WTC11 (cell line): Measurements from ENCODE around the gene CHDH. TPM values are rescaled to one million over a fixed set of nuclear protein-coding genes. Genes with fewer than 3 reads are reported as not detected.

Experiments used
- ATAC-seq: fragments of 200-7000 bp; cut with Tn5 transposase; 2 replicates; pipeline ENCODE4 v1.10.0; 2021; ENCODE audit warnings: mild to moderate bottlenecking, moderate library complexity
- CTCF ChIA-PET: fragments of 300-600 bp; sonication (Branson Sonifier 250); formaldehyde crosslinking; loops from one replicate; lab custom pipeline; 2021; ENCODE audit warnings: antibody characterized with exemption; lab: Charles Lee
- POLR2A ChIA-PET: fragments of 350-600 bp; sonication (Branson Sonifier 250); formaldehyde crosslinking; loops from one replicate; lab custom pipeline; 2021; ENCODE audit warnings: antibody characterized with exemption; lab: Charles Lee
- DNase-seq: peaks from one replicate; pipeline ENCODE4 v3.0.0; 2021; ENCODE audit warnings: low spot score
- H3K27ac Mint-ChIP-seq: 2 replicates; pipeline ENCODE4 v1.8.0; 2021; ENCODE audit warnings: mixed read lengths
- H3K27me3 Mint-ChIP-seq: 2 replicates; pipeline ENCODE4 v1.8.0; 2021; ENCODE audit warnings: low read depth, mild to moderate bottlenecking, moderate library complexity, mixed read lengths
- H3K36me3 Mint-ChIP-seq: 2 replicates; pipeline ENCODE4 v1.8.0; 2021; ENCODE audit warnings: mixed read lengths
- H3K4me1 Mint-ChIP-seq: 2 replicates; pipeline ENCODE4 v1.8.0; 2022; ENCODE audit warnings: mixed read lengths
- H3K4me3 Mint-ChIP-seq: 2 replicates; pipeline ENCODE4 v1.8.0; 2021; ENCODE audit warnings: mild to moderate bottlenecking, moderate library complexity, mixed read lengths
- H3K9me3 Mint-ChIP-seq: 2 replicates; pipeline ENCODE4 v1.8.0; 2021; ENCODE audit warnings: mixed read lengths
- CBFB ChIP-seq: sonication (generic); formaldehyde crosslinking; IDR thresholded peaks from 2 replicates; pipeline ENCODE4 v1.8.1; 2022; ENCODE audit warnings: mild to moderate bottlenecking, low read depth, missing genetic modification reagents
- CDX4 ChIP-seq: fragments of 250-450 bp; sonication (Bioruptor Pico); IDR thresholded peaks from 2 replicates; pipeline ENCODE4 v1.9.0; 2021; ENCODE audit warnings: moderate library complexity, mild to moderate bottlenecking, inconsistent platforms, borderline replicate concordance
- CREM ChIP-seq: sonication (generic); formaldehyde crosslinking; IDR thresholded peaks from 2 replicates; pipeline ENCODE4 v1.8.1; 2022; ENCODE audit warnings: mild to moderate bottlenecking, missing genetic modification reagents, moderate library complexity
- ETV6 ChIP-seq: sonication (generic); formaldehyde crosslinking; IDR thresholded peaks from 2 replicates; pipeline ENCODE4 v1.8.1; 2022; ENCODE audit warnings: mild to moderate bottlenecking, missing genetic modification reagents
- MXD4 ChIP-seq: fragments of 250-450 bp; sonication (Bioruptor Pico); IDR thresholded peaks from 2 replicates; pipeline ENCODE4 v1.8.0; 2021; ENCODE audit warnings: mild to moderate bottlenecking, moderate library complexity, borderline replicate concordance
- NFATC4 ChIP-seq: fragments of 250-450 bp; sonication (Bioruptor Pico); IDR thresholded peaks from 2 replicates; pipeline ENCODE4 v1.9.0; 2021; ENCODE audit warnings: mild to moderate bottlenecking
- NR2C2 ChIP-seq: sonication (generic); formaldehyde crosslinking; IDR thresholded peaks from 2 replicates; pipeline ENCODE4 v1.8.0; 2022; ENCODE audit warnings: mild to moderate bottlenecking, missing genetic modification reagents
- PRDM15 ChIP-seq: sonication (generic); formaldehyde crosslinking; IDR thresholded peaks from 2 replicates; pipeline ENCODE4 v1.8.0; 2022; ENCODE audit warnings: missing genetic modification reagents
- PREB ChIP-seq: sonication (generic); formaldehyde crosslinking; IDR thresholded peaks from 2 replicates; pipeline ENCODE4 v1.8.1; 2022; ENCODE audit warnings: mild to moderate bottlenecking, missing genetic modification reagents, moderate library complexity, borderline replicate concordance
- SMAD3 ChIP-seq: sonication (generic); formaldehyde crosslinking; IDR thresholded peaks from 2 replicates; pipeline ENCODE4 v1.8.0; 2022; ENCODE audit warnings: missing genetic modification reagents, mild to moderate bottlenecking, borderline replicate concordance
- SP1 ChIP-seq: sonication (generic); formaldehyde crosslinking; conservative IDR thresholded peaks from 2 replicates; pipeline ENCODE4 v1.8.1; 2022; ENCODE audit warnings: missing genetic modification reagents
- ZBTB21 ChIP-seq: sonication (generic); formaldehyde crosslinking; IDR thresholded peaks from 2 replicates; pipeline ENCODE4 v1.8.1; 2023; ENCODE audit warnings: mild to moderate bottlenecking, missing genetic modification reagents, borderline replicate concordance
- ZBTB43 ChIP-seq: sonication (generic); formaldehyde crosslinking; IDR thresholded peaks from 2 replicates; pipeline ENCODE4 v1.8.1; 2023; ENCODE audit warnings: mild to moderate bottlenecking, missing genetic modification reagents
- ZNF232 ChIP-seq: sonication (generic); formaldehyde crosslinking; IDR thresholded peaks from 2 replicates; pipeline ENCODE4 v1.8.0; 2022; ENCODE audit warnings: mild to moderate bottlenecking, missing genetic modification reagents
- ZNF263 ChIP-seq: sonication (generic); formaldehyde crosslinking; IDR thresholded peaks from 2 replicates; pipeline ENCODE4 v1.8.1; 2022; ENCODE audit warnings: low read depth, mild to moderate bottlenecking, moderate library complexity, missing genetic modification reagents
- ZNF281 ChIP-seq: sonication (generic); formaldehyde crosslinking; IDR thresholded peaks from 2 replicates; pipeline ENCODE4 v1.8.0; 2023; ENCODE audit warnings: mild to moderate bottlenecking, missing genetic modification reagents
- ZNF396 ChIP-seq: fragments of 250-450 bp; sonication (Bioruptor Pico); IDR thresholded peaks from 2 replicates; pipeline ENCODE4 v1.8.0; 2021; ENCODE audit warnings: mild to moderate bottlenecking, moderate library complexity, borderline replicate concordance
- total RNA-seq: library from RNA; stranded (reverse); gene quantifications from 3 replicates; pipeline ENCODE4 v1.2.3, GENCODE V29; 2021

Gene CHDH
- total RNA-seq, 1 experiment from 2014 or later: 11.7 TPM

- TF ChIP-seq ZNF281 (CRISPR knock-in tag) (no peak), NFATC4 (CRISPR knock-in tag) (no peak), CDX4 (CRISPR knock-in tag) (no peak), ZNF232 (CRISPR knock-in tag) (no peak), ZNF396 (CRISPR knock-in tag) (no peak), SMAD3 (no peak), SP1 (CRISPR knock-in tag) (no peak), ZNF263 (CRISPR knock-in tag) (no peak), NR2C2 (CRISPR knock-in tag) (no peak), CBFB (CRISPR knock-in tag) (no peak), ETV6 (no peak), CREM (no peak)
- TF ChIP-seq, all 79 proteins: peak for 0
Measured at GRCh38 chr3:53794597-53794996, 51.6 kb downstream of the CHDH start (continued).

GRCh38 chr3:53792866-53793265 is 53.4 kb downstream of the CHDH start:
- Mint-ChIP-seq H3K36me3 (no peaks in the 10 kb centered on the region), H3K9me3 (no peaks in the 10 kb centered on the region), H3K4me3 (no peak overlapping the region), H3K27ac (no peak overlapping the region), H3K4me1 (peaks cover 7% of the 10 kb centered on the region), H3K27me3 (no peaks in the 10 kb centered on the region)
- no peak for DNase-seq
- no peak for ATAC-seq
- CTCF ChIA-PET: no interaction called here
- TF ChIP-seq NR2C2 (CRISPR knock-in tag) (no peak), MXD4 (CRISPR knock-in tag) (no peak), PREB (CRISPR knock-in tag) (no peak), ZBTB43 (CRISPR knock-in tag) (no peak)
- POLR2A ChIA-PET: no interaction called here

- ATAC-seq (no peak), DNase-seq (no peak)
- ChIA-PET POLR2A (no interaction called here), CTCF (no interaction called here)
- no peaks in the 10 kb centered on the region for H3K36me3 Mint-ChIP-seq
- TF ChIP-seq PRDM15 (CRISPR knock-in tag) (peak; percentile 60), ZBTB21 (CRISPR knock-in tag) (no peak)
- H3K9me3 Mint-ChIP-seq: no peaks in the 10 kb centered on the region
- H3K4me1 Mint-ChIP-seq: peaks cover 8% of the 10 kb centered on the region
- H3K4me3 Mint-ChIP-seq: no peak overlapping the region
- no peaks in the 10 kb centered on the region for H3K27me3 Mint-ChIP-seq
- no peak overlapping the region for H3K27ac Mint-ChIP-seq
Measured at GRCh38 chr3:53791317-53791716, 54.9 kb downstream of the CHDH start.
